Keratinocyte (primary cell): ENCODE results near the gene SETBP1. TPM values are rescaled to one million over a fixed set of nuclear protein-coding genes. Genes with fewer than 3 reads are reported as not detected.

Experiments used
- DNase-seq: peaks from one replicate; pipeline ENCODE4 v3.0.0-alpha.2; 2011; ENCODE audit warnings: low read depth, missing footprints, low spot score
- FAIRE-seq: peaks from 2 replicates; lab custom pipeline; 2011; peaks lifted over from hg19 to GRCh38; lab: Jason Lieb, UNC
- H2AFZ ChIP-seq: 2 replicates; pipeline ENCODE4 v1.6.0; 2012; ENCODE audit warnings: low read length, control low read depth, inconsistent platforms; ENCODE audit not compliant: control insufficient read depth
- H3K27ac ChIP-seq: 2 replicates; pipeline ENCODE4 v1.5.1; 2011; ENCODE audit warnings: low read length; ENCODE audit not compliant: control insufficient read depth, insufficient read depth
- H3K27me3 ChIP-seq: 3 replicates; pipeline ENCODE4 v1.6.0; 2011; ENCODE audit warnings: low read length; ENCODE audit not compliant: control insufficient read depth, insufficient read depth; ENCODE audit errors: extremely low read depth
- H3K36me3 ChIP-seq, 2 experiments: 2 replicates in 1 of 2; 3 replicates in 1 of 2; pipeline ENCODE4 v1.5.1; 2011; ENCODE audit warnings: low read length in 2 of 2, mild to moderate bottlenecking in 1 of 2; ENCODE audit not compliant: control insufficient read depth in 2 of 2, insufficient read depth in 2 of 2; ENCODE audit errors: extremely low read depth in 1 of 2
- H3K4me1 ChIP-seq: 3 replicates; pipeline ENCODE4 v1.5.1; 2011; ENCODE audit warnings: low read length; ENCODE audit not compliant: control insufficient read depth, insufficient read depth; ENCODE audit errors: extremely low read depth
- H3K4me2 ChIP-seq: 3 replicates; pipeline ENCODE4 v1.6.0; 2011; ENCODE audit warnings: low read depth, low read length; ENCODE audit not compliant: control insufficient read depth, insufficient read depth; ENCODE audit errors: extremely low read depth
- H3K4me3 ChIP-seq, 3 experiments: fragments of 200-600 bp in 1 of 3; sonication (generic) in 1 of 3; 2 replicates in 2 of 3; 3 replicates in 1 of 3; pipeline ENCODE4 v1.5.1; 2011 to 2016; ENCODE audit warnings: low read length in 3 of 3, mild to moderate bottlenecking in 3 of 3, control low read depth in 2 of 3, inconsistent platforms in 1 of 3, low read depth in 1 of 3, mixed read lengths in 1 of 3, mixed run types in 1 of 3, moderate library complexity in 1 of 3; ENCODE audit not compliant: control insufficient read depth in 2 of 3, insufficient read depth in 2 of 3; ENCODE audit errors: extremely low read depth in 1 of 3
- H3K79me2 ChIP-seq: 2 replicates; pipeline ENCODE4 v1.6.0; 2012; ENCODE audit warnings: low read length; ENCODE audit not compliant: control insufficient read depth, insufficient read depth
- H3K9ac ChIP-seq: 3 replicates; pipeline ENCODE4 v1.6.0; 2011; ENCODE audit warnings: low read length; ENCODE audit not compliant: control insufficient read depth, insufficient read depth; ENCODE audit errors: extremely low read depth
- H3K9me1 ChIP-seq: 3 replicates; pipeline ENCODE4 v1.6.0; 2011; ENCODE audit warnings: low read length; ENCODE audit not compliant: control insufficient read depth, insufficient read depth; ENCODE audit errors: extremely low read depth
- H3K9me3 ChIP-seq: 2 replicates; pipeline ENCODE4 v1.5.1; 2012; ENCODE audit warnings: low read depth, low read length; ENCODE audit not compliant: control insufficient read depth
- H4K20me1 ChIP-seq: 3 replicates; pipeline ENCODE4 v1.6.0; 2011; ENCODE audit warnings: low read length; ENCODE audit not compliant: control insufficient read depth, insufficient read depth; ENCODE audit errors: extremely low read depth
- EZH2 ChIP-seq: IDR thresholded peaks from one replicate; pipeline ENCODE4 v1.6.1; 2012; ENCODE audit warnings: inconsistent platforms, mild to moderate bottlenecking, low read length, moderate library complexity
- dilution Hi-C: fragments of 300-500 bp; cut with MboI; formaldehyde crosslinking; loops from one replicate; pipeline ENCODE4 v1.7.0; 2020; ENCODE audit warnings: low sequenced_read_pairs; ENCODE audit not compliant: extremely low pct_ligation_motif_present
- polyA plus RNA-seq, 5 experiments: library from polyadenylated mRNA; depleted of rRNA in 3 of 5; stranded (reverse) in 3 of 5; stranded (forward) in 1 of 5; unstranded in 1 of 5; fragments of >200 nt; gene quantifications; 1 replicate in 1 of 5; 2 replicates in 3 of 5; 3 replicates in 1 of 5; pipeline versions ENCODE4 v1.2.1 to v1.2.3, GENCODE V29; 2011 to 2012; ENCODE audit warnings: missing spikeins in 2 of 5, low read depth in 1 of 5, low replicate concordance in 1 of 5
- TF ChIP-seq, protein P1 (sequence below), 3 experiments: IDR thresholded peaks in 1 of 3; conservative IDR thresholded peaks in 1 of 3; optimal IDR thresholded peaks in 1 of 3; 2 replicates in 2 of 3; 3 replicates in 1 of 3; pipeline versions ENCODE3 to v1.5.1; 2011; ENCODE audit warnings: low read length in 3 of 3, mild to moderate bottlenecking in 3 of 3, moderate library complexity in 2 of 3, control low read depth in 1 of 3, inconsistent platforms in 1 of 3; ENCODE audit not compliant: insufficient read depth in 2 of 3; ENCODE audit errors: extremely low read depth in 1 of 3

The SETBP1 gene
- polyA plus RNA-seq, 1 donor (not counting 4 experiments of a cell fraction or from before 2014, with no cell fraction given): 3.3 TPM

DNA sequence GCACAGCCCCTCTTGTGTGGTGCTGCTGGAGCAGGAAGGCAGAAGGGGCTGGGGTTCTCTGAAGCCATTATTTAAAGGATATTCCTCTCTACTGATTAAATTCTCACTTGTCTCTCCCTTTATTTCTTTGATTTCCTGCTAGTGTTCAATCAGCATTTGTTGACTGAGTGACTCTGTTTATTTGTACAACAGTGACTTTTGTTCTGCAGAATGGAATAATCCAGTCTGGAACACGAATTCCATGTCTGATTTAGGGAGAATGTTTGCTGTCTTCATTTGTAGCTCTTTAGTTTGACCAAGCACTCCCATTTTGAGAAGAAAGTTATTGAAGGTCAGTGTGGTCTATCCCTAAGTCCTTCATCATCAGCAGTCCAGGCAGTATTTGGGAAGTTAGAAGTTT, 141.2 kb downstream of the SETBP1 start:
- H3K36me3 ChIP-seq: peaks cover 0 to 1% of the 10 kb centered on the region in 2 experiments
- dilution Hi-C loops: no loop called here
- TF ChIP-seq EZH2: no peak
- TF ChIP-seq, protein P1, sequence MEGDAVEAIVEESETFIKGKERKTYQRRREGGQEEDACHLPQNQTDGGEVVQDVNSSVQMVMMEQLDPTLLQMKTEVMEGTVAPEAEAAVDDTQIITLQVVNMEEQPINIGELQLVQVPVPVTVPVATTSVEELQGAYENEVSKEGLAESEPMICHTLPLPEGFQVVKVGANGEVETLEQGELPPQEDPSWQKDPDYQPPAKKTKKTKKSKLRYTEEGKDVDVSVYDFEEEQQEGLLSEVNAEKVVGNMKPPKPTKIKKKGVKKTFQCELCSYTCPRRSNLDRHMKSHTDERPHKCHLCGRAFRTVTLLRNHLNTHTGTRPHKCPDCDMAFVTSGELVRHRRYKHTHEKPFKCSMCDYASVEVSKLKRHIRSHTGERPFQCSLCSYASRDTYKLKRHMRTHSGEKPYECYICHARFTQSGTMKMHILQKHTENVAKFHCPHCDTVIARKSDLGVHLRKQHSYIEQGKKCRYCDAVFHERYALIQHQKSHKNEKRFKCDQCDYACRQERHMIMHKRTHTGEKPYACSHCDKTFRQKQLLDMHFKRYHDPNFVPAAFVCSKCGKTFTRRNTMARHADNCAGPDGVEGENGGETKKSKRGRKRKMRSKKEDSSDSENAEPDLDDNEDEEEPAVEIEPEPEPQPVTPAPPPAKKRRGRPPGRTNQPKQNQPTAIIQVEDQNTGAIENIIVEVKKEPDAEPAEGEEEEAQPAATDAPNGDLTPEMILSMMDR (optimal IDR thresholded peaks at IDR 0.05 in 1 of 3, IDR thresholded peaks at IDR 0.05 in 1 of 3, conservative IDR thresholded peaks at IDR 0.05 in 1 of 3; ENCODE audit: extremely low read depth in 1 of 3, insufficient read depth in 2 of 3, low read length in 3 of 3): no peak
- no peaks in the 10 kb centered on the region for H3K9me3 ChIP-seq
- no peaks in the 10 kb centered on the region for H3K27me3 ChIP-seq
- H4K20me1 ChIP-seq: no peaks in the 10 kb centered on the region
- DNase-seq: no peak
- H3K27ac ChIP-seq: no peak overlapping the region
- H3K4me2 ChIP-seq: no peak overlapping the region
- FAIRE-seq: no peak
- no peak overlapping the region for H3K4me3 ChIP-seq
- no peaks in the 10 kb centered on the region for H3K79me2 ChIP-seq
- peaks cover 2% of the 10 kb centered on the region for H3K9me1 ChIP-seq
- H2AFZ ChIP-seq: no peak overlapping the region
- H3K4me1 ChIP-seq: peaks cover 21% of the 10 kb centered on the region
- no peak overlapping the region for H3K9ac ChIP-seq

DNA sequence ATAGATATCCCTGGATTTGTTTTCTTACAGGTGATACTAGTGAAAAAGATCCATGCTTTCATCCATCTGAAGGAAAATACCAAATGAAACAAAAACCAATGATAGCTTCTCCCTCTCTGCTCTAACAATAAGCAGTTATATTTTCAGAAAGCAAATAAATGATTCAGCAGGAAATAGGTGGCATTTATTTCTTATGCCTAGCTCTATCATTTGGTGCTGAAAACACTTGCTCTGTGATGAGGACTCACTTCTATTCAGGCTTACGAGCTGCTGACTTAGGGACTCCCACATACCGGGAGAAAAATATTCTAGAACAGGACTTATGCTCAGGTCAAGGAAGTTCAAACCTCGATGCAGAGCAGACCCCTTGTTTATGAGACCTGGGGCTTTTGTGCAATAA, 142.6 kb downstream of the SETBP1 start:
- H3K4me2 ChIP-seq: peak overlapping the region; percentile 31
- H3K4me1 ChIP-seq: peaks cover 24% of the 10 kb centered on the region
- FAIRE-seq (no peak), DNase-seq (no peak)
- no peak overlapping the region for H3K9ac ChIP-seq
- H3K4me3 ChIP-seq: no peak overlapping the region
- H3K27me3 ChIP-seq: no peaks in the 10 kb centered on the region
- H3K79me2 ChIP-seq: no peaks in the 10 kb centered on the region
- TF ChIP-seq EZH2: no peak
- TF ChIP-seq, protein P1 (optimal IDR thresholded peaks at IDR 0.05 in 1 of 3, IDR thresholded peaks at IDR 0.05 in 1 of 3, conservative IDR thresholded peaks at IDR 0.05 in 1 of 3; ENCODE audit: extremely low read depth in 1 of 3, insufficient read depth in 2 of 3, low read length in 3 of 3): no peak
- H3K9me3 ChIP-seq: no peaks in the 10 kb centered on the region
- H3K9me1 ChIP-seq: peaks cover 2% of the 10 kb centered on the region
- H2AFZ ChIP-seq: no peak overlapping the region
- no peaks in the 10 kb centered on the region for H4K20me1 ChIP-seq
- dilution Hi-C loops: no loop called here
- H3K27ac ChIP-seq: no peak overlapping the region
- H3K36me3 ChIP-seq: peaks cover 0 to 1% of the 10 kb centered on the region in 2 experiments
